ENCODE data around the gene DPP4. TPM values are rescaled to one million over a fixed set of nuclear protein-coding genes. Genes with fewer than 3 reads are reported as not detected.

Gene DPP4
- under 1 TPM; 0.08 to 0.18 TPM for polyA plus RNA-seq

DNA sequence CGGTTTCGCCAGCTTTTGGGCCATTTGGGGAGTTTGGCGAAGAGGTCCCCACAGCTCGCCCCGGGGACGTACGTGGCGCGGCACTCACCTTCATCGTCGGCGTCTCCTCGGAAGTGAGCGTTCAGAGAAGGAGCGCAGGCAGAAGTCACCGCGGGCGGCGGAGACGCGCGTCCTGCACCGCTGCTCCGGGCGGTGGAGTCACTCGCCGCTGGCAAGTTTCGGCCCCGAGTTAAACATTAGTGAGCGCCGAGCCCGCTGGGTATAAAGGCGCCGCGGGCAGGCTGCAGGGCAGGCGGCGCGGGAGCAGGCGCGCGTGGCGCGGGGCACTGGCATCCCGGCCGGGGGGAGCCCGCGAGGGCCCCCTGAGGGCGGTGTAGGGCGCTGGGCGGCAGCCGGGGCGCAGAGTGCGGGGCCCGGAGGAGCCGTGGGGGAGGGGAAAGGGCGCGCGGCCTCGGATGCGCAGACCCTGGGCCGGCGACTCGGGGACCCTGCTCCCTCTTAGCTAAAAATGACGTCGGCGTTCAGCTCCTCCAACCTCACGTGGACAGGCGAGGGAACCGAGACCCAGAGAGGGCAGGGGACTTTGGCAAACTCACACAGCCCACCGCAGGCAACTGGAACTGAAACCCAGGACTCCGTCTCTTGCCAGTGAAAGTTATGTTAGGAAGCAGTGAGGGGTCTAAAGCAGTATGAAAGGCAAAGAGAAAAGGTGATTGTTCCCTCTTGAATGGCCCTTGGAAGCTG, at the start of gene DPP4:
Gene DPP4 (minus strand): TSS at position 328 of the 744 bp plus-strand sequence. CDS start 234 bp downstream, at position 94.
- H3K9me3 ChIP-seq (ENCODE audit: control insufficient read depth in 2 of 2, insufficient read depth in 1 of 2, low read depth in 1 of 2, low read length in 1 of 2), result peaks cover 2 to 7% of the 10 kb centered on the region in 2 donors
- H3K4me3 ChIP-seq (ENCODE audit: low read depth in 1 of 2, low read length in 2 of 2), result peak within 1 kb of the TSS; percentile 44
- H3K4me1 ChIP-seq (ENCODE audit: control insufficient read depth in 2 of 2, insufficient read depth in 2 of 2, low read length in 1 of 2), result peaks cover 4 to 5% of the 10 kb centered on the region in 2 donors
- no peaks in the 10 kb centered on the region for H3K27me3 ChIP-seq (ENCODE audit: control insufficient read depth in 1 of 2, insufficient read depth in 2 of 2, low read length in 2 of 2)
- no peaks in the 10 kb centered on the region for H3K36me3 ChIP-seq (ENCODE audit: control insufficient read depth in 2 of 2, insufficient read depth in 2 of 2, low read length in 1 of 2)
- no peak within 1 kb of the TSS for H3K27ac ChIP-seq (ENCODE audit: low read depth in 2 of 2, low read length in 1 of 2)
- WGBS, 2 donors, result 2% methylated on average over 66 to 71 of the region's 71 CpGs

- H3K27ac ChIP-seq (ENCODE audit: low read depth in 2 of 2, low read length in 1 of 2), result peak overlapping the region; percentile 6 to 14
- peaks cover 0 to 2% of the 10 kb centered on the region in 2 donors for H3K4me1 ChIP-seq (ENCODE audit: control insufficient read depth in 2 of 2, insufficient read depth in 2 of 2, low read length in 1 of 2)
- H3K36me3 ChIP-seq (ENCODE audit: control insufficient read depth in 2 of 2, insufficient read depth in 2 of 2, low read length in 1 of 2), result no peaks in the 10 kb centered on the region
- H3K9me3 ChIP-seq (ENCODE audit: control insufficient read depth in 2 of 2, insufficient read depth in 1 of 2, low read depth in 1 of 2, low read length in 1 of 2), result no peaks in the 10 kb centered on the region
- 44 to 54% methylated on average over 7 of the region's 7 CpGs for WGBS, 2 donors
- H3K4me3 ChIP-seq (ENCODE audit: low read depth in 1 of 2, low read length in 2 of 2), result no peak overlapping the region
- no peaks in the 10 kb centered on the region for H3K27me3 ChIP-seq (ENCODE audit: control insufficient read depth in 1 of 2, insufficient read depth in 2 of 2, low read length in 2 of 2)
These were observed 44.4 kb upstream of the DPP4 start for GRCh38 chr2:162118166-162119031.

GRCh38 chr2:162116352-162116751, 42.3 kb upstream of the DPP4 start:
- Histone ChIP-seq H3K9me3 (ENCODE audit: control insufficient read depth in 2 of 2, insufficient read depth in 1 of 2, low read depth in 1 of 2, low read length in 1 of 2) (no peaks in the 10 kb centered on the region), H3K4me1 (ENCODE audit: control insufficient read depth in 2 of 2, insufficient read depth in 2 of 2, low read length in 1 of 2) (peaks cover 0 to 2% of the 10 kb centered on the region in 2 donors), H3K4me3 (ENCODE audit: low read depth in 1 of 2, low read length in 2 of 2) (no peak overlapping the region), H3K27ac (ENCODE audit: low read depth in 2 of 2, low read length in 1 of 2) (no peak overlapping the region), H3K36me3 (ENCODE audit: control insufficient read depth in 2 of 2, insufficient read depth in 2 of 2, low read length in 1 of 2) (no peaks in the 10 kb centered on the region), H3K27me3 (ENCODE audit: control insufficient read depth in 1 of 2, insufficient read depth in 2 of 2, low read length in 2 of 2) (no peaks in the 10 kb centered on the region)

DNA sequence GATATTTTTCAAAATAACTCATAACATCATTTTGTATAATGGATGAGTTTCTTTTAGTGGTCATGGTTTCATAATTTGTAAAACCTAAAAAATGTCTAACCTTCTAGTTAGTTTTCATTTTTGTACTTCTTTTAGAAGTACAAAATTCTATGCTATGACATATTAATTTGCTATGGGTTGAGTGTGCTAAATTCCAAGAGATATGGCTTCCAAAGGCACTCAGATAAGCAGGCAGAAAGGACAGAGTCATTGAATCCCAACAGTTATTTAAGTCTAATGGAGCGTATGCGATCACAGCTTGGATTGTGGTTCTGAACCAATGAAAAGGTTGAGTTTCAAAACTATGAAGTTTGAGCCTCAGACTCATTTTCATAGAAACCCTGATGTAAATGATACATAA, 41.1 kb upstream of the DPP4 start:
- H3K9me3 ChIP-seq (ENCODE audit: control insufficient read depth in 2 of 2, insufficient read depth in 1 of 2, low read depth in 1 of 2, low read length in 1 of 2), result no peaks in the 10 kb centered on the region
- no peaks in the 10 kb centered on the region for H3K36me3 ChIP-seq (ENCODE audit: control insufficient read depth in 2 of 2, insufficient read depth in 2 of 2, low read length in 1 of 2)
- no peak overlapping the region for H3K27ac ChIP-seq (ENCODE audit: low read depth in 2 of 2, low read length in 1 of 2)
- no peaks in the 10 kb centered on the region for H3K27me3 ChIP-seq (ENCODE audit: control insufficient read depth in 1 of 2, insufficient read depth in 2 of 2, low read length in 2 of 2)
- 99 to 100% methylated on average over 2 of the region's 2 CpGs for WGBS, 2 donors
- H3K4me3 ChIP-seq (ENCODE audit: low read depth in 1 of 2, low read length in 2 of 2), result no peak overlapping the region
- H3K4me1 ChIP-seq (ENCODE audit: control insufficient read depth in 2 of 2, insufficient read depth in 2 of 2, low read length in 1 of 2), result peaks cover 0 to 2% of the 10 kb centered on the region in 2 donors

- no peaks in the 10 kb centered on the region for H3K27me3 ChIP-seq (ENCODE audit: control insufficient read depth in 1 of 2, insufficient read depth in 2 of 2, low read length in 2 of 2)
- no peaks in the 10 kb centered on the region for H3K9me3 ChIP-seq (ENCODE audit: control insufficient read depth in 2 of 2, insufficient read depth in 1 of 2, low read depth in 1 of 2, low read length in 1 of 2)
- H3K4me3 ChIP-seq (ENCODE audit: low read depth in 1 of 2, low read length in 2 of 2), result no peak overlapping the region
- WGBS, 2 donors, result 23 to 26% methylated on average over 1 of the region's 1 CpG
- peaks cover 0 to 2% of the 10 kb centered on the region in 2 donors for H3K4me1 ChIP-seq (ENCODE audit: control insufficient read depth in 2 of 2, insufficient read depth in 2 of 2, low read length in 1 of 2)
- no peak overlapping the region for H3K27ac ChIP-seq (ENCODE audit: low read depth in 2 of 2, low read length in 1 of 2)
- no peaks in the 10 kb centered on the region for H3K36me3 ChIP-seq (ENCODE audit: control insufficient read depth in 2 of 2, insufficient read depth in 2 of 2, low read length in 1 of 2)
These were observed 40.3 kb upstream of the DPP4 start for GRCh38 chr2:162114271-162114670.

GRCh38 chr2:162113776-162114168, 39.8 kb upstream of the DPP4 start:
- Histone ChIP-seq H3K4me1 (ENCODE audit: control insufficient read depth in 2 of 2, insufficient read depth in 2 of 2, low read length in 1 of 2) (peaks cover 0 to 2% of the 10 kb centered on the region in 2 donors), H3K4me3 (ENCODE audit: low read depth in 1 of 2, low read length in 2 of 2) (no peak overlapping the region), H3K36me3 (ENCODE audit: control insufficient read depth in 2 of 2, insufficient read depth in 2 of 2, low read length in 1 of 2) (no peaks in the 10 kb centered on the region), H3K27me3 (ENCODE audit: control insufficient read depth in 1 of 2, insufficient read depth in 2 of 2, low read length in 2 of 2) (no peaks in the 10 kb centered on the region), H3K9me3 (ENCODE audit: control insufficient read depth in 2 of 2, insufficient read depth in 1 of 2, low read depth in 1 of 2, low read length in 1 of 2) (no peaks in the 10 kb centered on the region), H3K27ac (ENCODE audit: low read depth in 2 of 2, low read length in 1 of 2) (no peak overlapping the region)
- WGBS, 2 donors, result 51 to 61% methylated on average over 1 of the region's 1 CpG

DNA sequence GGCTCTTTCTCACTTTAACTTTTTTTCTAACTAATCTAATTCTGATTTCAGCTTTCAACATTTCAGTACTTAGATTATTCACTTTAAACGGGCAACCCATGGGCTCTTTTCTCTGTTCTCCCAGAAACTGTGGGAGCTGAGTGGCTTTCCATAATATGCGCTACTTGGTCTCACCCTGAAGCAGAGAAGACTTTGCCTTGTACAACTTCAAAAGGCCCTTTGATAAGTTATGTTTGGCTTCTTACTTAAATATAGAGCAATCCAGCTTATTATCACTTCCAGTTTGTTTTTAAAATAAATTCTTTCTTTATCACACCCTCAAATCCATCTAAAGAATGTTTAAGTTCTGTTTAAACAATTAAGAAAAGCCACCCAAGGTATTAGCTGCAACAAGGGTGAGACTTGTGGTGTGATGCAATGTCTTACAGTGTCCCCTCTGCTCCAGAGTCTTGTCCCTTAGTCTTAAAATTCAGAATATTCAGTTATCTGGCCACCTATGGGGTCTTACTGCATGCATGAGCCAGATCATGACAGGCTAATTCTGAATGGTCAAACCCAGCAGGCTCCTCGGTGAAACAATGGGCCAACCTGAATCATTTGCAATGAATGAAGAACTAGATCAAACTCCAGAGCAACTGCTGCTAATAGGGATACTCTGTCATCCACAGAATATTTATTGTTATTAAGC, 39.2 kb upstream of the DPP4 start:
- Histone ChIP-seq H3K9me3 (ENCODE audit: control insufficient read depth in 2 of 2, insufficient read depth in 1 of 2, low read depth in 1 of 2, low read length in 1 of 2) (no peaks in the 10 kb centered on the region), H3K27me3 (ENCODE audit: control insufficient read depth in 1 of 2, insufficient read depth in 2 of 2, low read length in 2 of 2) (no peaks in the 10 kb centered on the region), H3K4me3 (ENCODE audit: low read depth in 1 of 2, low read length in 2 of 2) (no peak overlapping the region), H3K27ac (ENCODE audit: low read depth in 2 of 2, low read length in 1 of 2) (no peak overlapping the region), H3K4me1 (ENCODE audit: control insufficient read depth in 2 of 2, insufficient read depth in 2 of 2, low read length in 1 of 2) (no peaks in the 10 kb centered on the region), H3K36me3 (ENCODE audit: control insufficient read depth in 2 of 2, insufficient read depth in 2 of 2, low read length in 1 of 2) (no peaks in the 10 kb centered on the region)
- WGBS, 2 donors, result 68 to 74% methylated on average over 3 of the region's 3 CpGs

DNA sequence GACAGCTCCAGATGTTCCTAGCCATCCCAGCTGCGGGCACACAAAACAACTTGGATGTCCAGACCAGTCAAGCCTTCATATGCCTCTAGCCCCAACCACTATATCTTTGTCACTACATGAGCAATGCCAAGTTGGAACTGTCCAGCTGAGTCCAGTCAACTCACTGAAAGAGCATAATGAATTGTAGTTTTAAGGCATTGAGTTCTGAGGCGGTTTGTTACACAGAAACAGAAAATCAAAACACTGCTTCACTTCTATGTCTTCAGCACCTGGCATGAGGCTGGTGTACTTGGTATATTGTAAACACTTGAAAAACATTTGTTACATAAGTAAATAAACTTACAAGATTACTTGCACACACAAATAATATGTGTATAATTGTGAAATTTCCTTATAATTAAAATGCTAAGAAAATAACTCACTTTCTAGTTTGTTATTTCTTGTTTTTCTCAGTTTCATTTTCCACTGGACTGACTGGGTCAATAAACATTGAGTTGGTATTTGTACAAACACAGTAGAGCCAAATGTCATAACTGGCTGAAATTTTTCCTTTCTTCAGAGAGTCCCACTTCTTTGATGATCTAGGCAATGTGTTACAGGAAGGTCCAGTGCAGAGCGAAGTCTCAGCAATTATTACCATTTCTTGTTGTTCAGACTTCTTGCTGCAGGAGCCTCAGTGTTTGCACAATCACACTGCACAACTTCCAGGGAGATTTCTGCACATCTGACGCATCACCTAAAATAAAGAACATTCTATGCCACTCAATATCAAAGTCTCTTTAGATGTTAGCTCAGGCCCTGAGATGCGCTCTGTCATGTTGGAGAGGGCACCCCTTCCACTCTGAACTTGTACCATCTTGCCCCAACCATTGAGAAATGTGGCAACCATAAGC, 38.2 kb upstream of the DPP4 start:
- H3K27ac ChIP-seq (ENCODE audit: low read depth in 2 of 2, low read length in 1 of 2), result no peak overlapping the region
- no peaks in the 10 kb centered on the region for H3K36me3 ChIP-seq (ENCODE audit: control insufficient read depth in 2 of 2, insufficient read depth in 2 of 2, low read length in 1 of 2)
- H3K9me3 ChIP-seq (ENCODE audit: control insufficient read depth in 2 of 2, insufficient read depth in 1 of 2, low read depth in 1 of 2, low read length in 1 of 2), result no peaks in the 10 kb centered on the region
- H3K4me1 ChIP-seq (ENCODE audit: control insufficient read depth in 2 of 2, insufficient read depth in 2 of 2, low read length in 1 of 2), result no peaks in the 10 kb centered on the region
- WGBS, 2 donors, result 69 to 79% methylated on average over 5 of the region's 5 CpGs
- no peaks in the 10 kb centered on the region for H3K27me3 ChIP-seq (ENCODE audit: control insufficient read depth in 1 of 2, insufficient read depth in 2 of 2, low read length in 2 of 2)
- H3K4me3 ChIP-seq (ENCODE audit: low read depth in 1 of 2, low read length in 2 of 2), result no peak overlapping the region
